ENCODE results near the gene CUTA.

DNA sequence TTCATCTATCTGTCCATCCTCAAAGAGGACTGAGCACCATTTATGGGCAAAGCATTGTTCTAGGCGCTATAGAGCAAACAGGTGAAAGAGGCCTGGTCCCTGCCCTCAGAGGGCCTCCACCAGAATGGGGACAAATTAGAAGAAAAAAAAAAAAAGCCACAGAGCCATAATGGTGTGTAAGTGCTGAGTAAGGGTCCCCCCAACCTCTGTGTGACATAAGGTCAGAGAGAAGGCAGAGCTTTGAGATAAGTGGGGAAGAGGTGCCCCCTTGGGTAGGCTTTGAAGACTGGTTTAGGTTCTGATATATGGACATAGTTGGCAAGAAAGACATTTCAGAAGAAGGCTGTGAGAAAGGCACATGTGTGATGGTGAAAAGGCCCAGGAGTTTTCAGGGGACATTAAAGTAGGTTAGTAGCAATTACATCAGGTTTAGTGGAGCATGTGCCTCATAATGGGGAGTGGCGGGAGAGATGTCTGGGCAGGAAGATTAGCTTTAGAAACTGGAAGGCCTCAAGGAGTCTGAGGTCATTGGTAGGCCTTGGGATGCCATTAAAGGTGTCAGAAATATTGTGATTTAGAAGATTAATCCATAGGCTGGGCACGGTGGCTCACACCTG, 21.2 kb upstream of the CUTA start:
- TF ChIP-seq, protein P1, sequence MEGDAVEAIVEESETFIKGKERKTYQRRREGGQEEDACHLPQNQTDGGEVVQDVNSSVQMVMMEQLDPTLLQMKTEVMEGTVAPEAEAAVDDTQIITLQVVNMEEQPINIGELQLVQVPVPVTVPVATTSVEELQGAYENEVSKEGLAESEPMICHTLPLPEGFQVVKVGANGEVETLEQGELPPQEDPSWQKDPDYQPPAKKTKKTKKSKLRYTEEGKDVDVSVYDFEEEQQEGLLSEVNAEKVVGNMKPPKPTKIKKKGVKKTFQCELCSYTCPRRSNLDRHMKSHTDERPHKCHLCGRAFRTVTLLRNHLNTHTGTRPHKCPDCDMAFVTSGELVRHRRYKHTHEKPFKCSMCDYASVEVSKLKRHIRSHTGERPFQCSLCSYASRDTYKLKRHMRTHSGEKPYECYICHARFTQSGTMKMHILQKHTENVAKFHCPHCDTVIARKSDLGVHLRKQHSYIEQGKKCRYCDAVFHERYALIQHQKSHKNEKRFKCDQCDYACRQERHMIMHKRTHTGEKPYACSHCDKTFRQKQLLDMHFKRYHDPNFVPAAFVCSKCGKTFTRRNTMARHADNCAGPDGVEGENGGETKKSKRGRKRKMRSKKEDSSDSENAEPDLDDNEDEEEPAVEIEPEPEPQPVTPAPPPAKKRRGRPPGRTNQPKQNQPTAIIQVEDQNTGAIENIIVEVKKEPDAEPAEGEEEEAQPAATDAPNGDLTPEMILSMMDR (IDR thresholded peaks at IDR 0.05; ENCODE audit: borderline replicate concordance, extremely low read depth, low read length, poor library complexity, severe bottlenecking), result no peak
- TF ChIP-seq EZH2 (IDR thresholded peaks at IDR 0.05; ENCODE audit: borderline replicate concordance, low read depth, low read length, severe bottlenecking), result no peak

Measured in DND-41 (cell line).